SH-SY5Y (cell line): ENCODE measurements around the gene PAX2.

Experiments used
- GATA2 ChIP-seq: IDR thresholded peaks from 2 replicates; pipeline ENCODE4 v1.6.1; 2011; ENCODE audit warnings: mild to moderate bottlenecking, low read depth, low read length
- GATA3 ChIP-seq: IDR thresholded peaks from 2 replicates; pipeline ENCODE4 v1.6.1; 2011; ENCODE audit warnings: low read depth, mild to moderate bottlenecking, low read length, moderate library complexity

- TF ChIP-seq GATA2 = no peak
- TF ChIP-seq GATA3 = no peak
Observed at GRCh38 chr10:100864978-100865377, 119.6 kb downstream of the PAX2 start.
